ENCODE data around the gene AATF.
"Not testable (repeated sequence)": the region's sequence is repeated elsewhere in the genome, so short reads cannot be mapped to it uniquely, and the experiment has no call there.

Gene AATF

GRCh38 chr17:37052450-37052849 lies 103.7 kb downstream of the AATF start:
- DNase-seq, result no peak

- no peak for DNase-seq
Measured at GRCh38 chr17:37054894-37055293, 106.1 kb downstream of the AATF start.

DNA sequence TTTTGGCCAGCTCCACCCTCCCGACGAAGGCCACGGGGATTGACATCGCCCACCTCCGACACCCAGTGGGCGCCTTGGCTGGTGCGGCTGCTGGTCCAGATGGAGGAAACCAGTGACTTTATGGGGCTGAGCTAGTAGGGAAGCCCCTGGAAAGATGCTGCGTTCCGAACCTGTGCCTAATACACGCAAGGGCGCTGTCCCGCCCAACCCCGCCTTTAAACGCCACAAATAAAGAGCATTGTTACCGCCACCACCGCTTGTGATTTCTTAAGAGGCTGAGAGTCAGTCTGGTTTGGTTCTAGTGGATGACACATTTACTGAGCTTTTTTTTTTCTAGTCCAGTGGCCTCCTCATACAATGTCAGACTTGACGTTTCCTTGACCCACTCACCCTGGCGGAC lies 107.9 kb downstream of the AATF start:
- DNase-seq, result no peak

DNA sequence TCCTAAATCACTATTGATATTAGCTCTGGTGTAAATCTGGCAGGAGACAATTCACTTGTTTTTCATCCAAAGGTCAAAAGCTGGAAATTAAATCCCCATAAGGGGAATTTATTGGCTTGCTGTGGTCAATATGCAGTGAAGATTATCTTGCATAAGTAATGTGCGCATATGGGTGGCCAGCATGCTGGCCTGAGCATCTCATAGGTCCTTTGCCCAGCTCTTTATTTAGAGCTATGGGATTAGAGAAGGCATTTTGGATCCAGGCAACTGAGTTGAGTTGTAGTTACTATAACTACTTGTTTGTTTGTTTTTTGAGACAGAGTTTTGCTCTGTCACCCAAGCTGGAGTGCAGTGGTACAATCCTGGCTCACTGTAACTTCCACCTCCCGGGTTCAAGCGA lies 110.7 kb downstream of the AATF start:
- no peak for DNase-seq

GRCh38 chr17:37060094-37060493 lies 111.3 kb downstream of the AATF start:
- no peak for DNase-seq

- DNase-seq, result no peak
Measured at GRCh38 chr17:37060928-37061327, 112.2 kb downstream of the AATF start.

- no peak for DNase-seq
Measured at GRCh38 chr17:37062021-37062420, 113.3 kb downstream of the AATF start.

GRCh38 chr17:37064206-37064605 lies 115.5 kb downstream of the AATF start:
- no peak for DNase-seq

GRCh38 chr17:37064956-37065355 lies 116.2 kb downstream of the AATF start:
- DNase-seq, result no peak

- DNase-seq, result no peak
Measured at GRCh38 chr17:37065486-37066321, 117.0 kb downstream of the AATF start.

DNA sequence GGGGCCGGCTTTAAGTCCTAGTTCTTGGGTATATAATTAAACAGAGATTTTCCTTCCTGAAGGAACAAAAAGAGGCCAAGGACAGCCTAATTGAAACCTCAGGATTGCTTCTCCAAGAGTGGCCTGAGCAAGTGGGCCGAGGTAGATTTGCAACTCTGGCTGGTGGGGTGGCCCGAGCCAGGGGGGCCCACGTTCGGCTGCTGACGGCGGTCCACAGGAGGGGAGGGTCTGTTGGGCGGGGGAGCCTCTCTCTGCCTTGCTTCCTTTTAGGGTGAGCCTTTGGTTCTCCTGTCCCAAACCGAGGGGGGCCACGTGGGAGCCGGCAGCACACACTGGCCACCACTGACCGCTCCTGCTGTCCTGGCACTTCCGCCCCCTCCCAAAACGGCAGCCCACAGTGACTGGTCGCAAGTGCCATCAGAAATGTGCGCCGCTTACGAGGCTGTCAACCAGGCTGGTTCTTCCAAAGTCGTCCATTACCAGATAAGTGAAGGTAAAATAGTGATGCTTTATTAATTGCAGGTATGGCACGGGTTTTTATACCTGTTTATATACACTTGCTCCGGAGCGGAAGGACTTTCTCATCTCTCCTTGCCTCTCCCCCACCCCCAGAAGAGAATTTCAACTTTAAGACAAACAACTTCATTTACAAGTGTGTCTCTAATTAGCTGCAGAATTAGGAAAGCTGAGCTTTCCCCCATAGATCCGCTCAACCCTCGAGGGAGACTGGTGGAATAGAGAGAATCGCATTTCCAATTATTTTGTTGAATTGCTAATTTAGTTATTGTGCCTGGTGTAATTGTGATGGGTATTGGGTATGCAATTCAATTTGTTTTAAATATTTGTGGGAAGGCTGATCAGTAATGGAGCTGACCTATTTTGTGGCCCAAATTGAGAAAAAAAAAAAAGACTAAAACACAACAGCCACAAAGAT lies 117.8 kb downstream of the AATF start:
- no peak for DNase-seq

DNA sequence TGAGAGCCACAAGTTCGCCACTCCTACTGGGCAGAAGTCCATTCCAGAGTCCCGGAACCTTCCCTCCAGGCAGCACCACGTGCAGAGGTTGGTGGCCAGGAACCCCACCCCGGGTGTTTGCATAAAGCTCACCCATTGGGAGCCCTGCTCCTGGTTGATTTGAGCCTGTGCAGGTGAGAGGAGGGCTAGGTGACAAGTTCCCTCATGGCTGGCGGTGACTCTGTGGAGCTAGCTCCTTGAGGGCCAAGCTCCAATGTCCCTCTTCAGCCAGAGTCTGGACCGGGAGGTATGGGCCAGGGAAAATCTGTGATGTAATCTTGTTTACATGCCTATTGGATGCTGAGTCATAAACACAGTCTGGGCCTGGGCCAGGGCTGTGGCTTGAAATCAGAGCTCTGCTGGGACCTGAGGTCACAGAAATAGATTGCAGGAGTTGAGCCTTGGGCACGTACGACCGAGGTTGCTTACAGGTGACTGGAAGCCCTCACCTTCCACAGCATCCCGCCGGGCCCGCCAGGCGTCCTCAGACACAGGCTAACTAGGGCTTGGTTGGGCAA lies 118.9 kb downstream of the AATF start:
- DNase-seq, result no peak

GRCh38 chr17:37068266-37068665 lies 119.5 kb downstream of the AATF start:
- DNase-seq, result no peak

DNA sequence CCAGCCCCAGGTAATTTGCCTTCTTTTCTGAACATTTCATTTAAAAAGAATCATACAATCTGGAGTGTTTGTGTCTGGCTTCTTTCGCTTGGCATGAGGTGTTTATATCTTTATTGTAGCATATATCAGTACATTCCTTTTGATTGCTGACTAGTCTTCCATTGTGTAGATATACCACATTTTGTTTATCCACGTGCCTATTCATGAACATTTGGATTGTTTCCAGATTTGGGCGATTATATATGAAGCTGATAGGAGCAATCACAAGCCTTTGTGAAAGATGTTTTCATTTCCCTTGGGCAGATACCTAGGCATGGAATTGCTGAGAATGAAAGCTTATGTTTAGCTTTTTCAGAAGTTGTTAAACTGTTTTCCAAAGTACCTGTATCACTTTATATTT lies 120.3 kb downstream of the AATF start:
- DNase-seq, result no peak

GRCh38 chr17:37073464-37073863 lies 124.7 kb downstream of the AATF start:
- not testable (repeated sequence) for DNase-seq

DNA sequence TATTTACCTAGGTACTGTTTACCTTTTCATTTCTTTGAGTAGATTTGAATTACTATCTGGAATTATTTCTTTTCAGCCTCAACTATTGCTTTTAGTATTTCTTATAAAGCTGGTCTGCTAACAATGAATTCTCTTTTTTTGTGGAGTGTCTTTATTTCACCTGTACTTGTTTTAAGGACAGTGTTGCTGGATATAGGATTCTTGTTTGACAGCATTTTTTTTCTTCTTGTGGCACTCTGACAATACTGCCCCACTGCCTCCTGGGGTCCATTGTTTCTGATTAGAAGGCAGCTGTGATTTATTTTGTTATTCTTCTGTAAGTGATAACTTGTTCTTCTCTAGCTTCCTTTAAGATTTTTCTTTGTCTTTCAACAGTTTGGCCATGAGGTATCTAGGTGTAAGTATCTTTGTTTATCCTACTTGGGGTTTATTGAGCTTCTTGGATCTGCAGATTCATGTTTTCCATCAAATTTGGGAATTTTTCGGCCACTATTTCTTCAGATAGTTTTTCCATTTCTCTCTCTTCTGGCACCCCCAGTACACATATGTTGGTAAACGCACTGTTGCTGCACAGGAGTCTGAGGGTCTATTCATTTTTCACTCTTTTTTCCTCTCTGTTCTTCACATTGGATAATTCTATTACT lies 130.4 kb downstream of the AATF start:
- DNase-seq, result no peak

DNA sequence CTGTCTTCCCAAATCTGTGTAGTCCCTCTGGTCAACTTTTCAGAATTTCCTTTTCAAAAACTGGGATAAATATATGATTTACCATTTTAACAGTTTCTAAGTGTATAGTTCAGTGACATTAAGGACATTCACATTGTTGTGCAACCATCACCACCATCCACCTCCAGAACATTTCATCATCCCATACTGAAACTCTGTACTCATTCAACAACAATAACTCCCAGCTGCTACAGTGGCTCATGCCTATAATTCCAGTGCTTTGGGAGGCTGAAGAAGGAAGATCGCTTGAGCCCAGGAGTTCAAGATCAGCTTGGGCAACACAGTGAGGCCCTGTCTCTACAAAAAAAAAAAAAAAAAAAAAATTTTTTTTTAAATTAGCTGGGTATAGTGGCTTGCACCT lies 131.0 kb downstream of the AATF start:
- DNase-seq, result peak; percentile 30

- DNase-seq, result peak; percentile 93
Measured at GRCh38 chr17:37081287-37081686, 132.5 kb downstream of the AATF start.

- DNase-seq, result peak; percentile 62
Measured at GRCh38 chr17:37082311-37082860, 133.6 kb downstream of the AATF start.

DNA sequence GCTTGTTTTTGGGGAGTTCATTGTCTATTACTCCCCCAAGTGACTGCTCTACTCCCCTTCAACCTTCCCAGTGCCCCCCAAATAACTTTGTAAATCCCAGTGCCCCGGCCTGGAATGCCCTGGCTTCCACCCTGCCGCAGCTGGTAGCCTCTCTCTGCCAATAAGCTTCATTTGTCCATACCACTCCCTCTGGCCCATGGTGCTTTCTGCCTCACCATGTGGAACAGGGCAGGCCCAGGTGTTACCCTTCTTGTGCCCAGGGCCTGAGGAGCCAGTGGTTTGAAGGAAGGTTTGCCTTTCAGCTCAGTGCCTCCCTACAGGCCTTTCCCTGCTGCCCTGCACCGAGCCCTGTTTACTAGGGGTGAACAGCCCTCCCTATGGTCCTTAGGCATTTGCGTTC lies 134.2 kb downstream of the AATF start:
- DNase-seq, result no peak

DNA sequence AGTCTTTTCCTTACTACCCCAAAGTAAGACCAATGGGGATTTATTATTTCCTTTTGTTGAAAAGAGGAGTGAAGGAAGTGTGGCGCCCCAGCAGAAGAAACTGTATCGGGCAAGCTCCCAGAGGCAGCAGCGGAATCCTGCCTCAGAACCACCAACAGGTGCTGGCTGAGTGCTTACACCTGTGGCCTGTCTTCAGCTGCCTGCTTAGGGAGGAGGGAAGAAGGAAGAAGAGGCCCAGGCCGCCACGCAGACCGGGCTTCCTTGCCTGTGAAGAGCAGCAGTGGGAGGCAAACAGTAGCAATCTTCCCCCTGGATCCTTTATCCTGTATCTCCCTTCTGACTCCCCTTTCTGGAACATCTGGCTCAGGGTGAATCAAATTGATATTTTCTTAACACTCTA lies 134.7 kb downstream of the AATF start:
- no peak for DNase-seq

GRCh38 chr17:37084372-37084771 lies 135.6 kb downstream of the AATF start:
- DNase-seq, result peak; percentile 39

- no peak for DNase-seq
Measured at GRCh38 chr17:37086334-37086733, 137.6 kb downstream of the AATF start.
